ENCODE data around the gene SF3B4. TPM values are rescaled to one million over a fixed set of nuclear protein-coding genes. Genes with fewer than 3 reads are reported as not detected.
"Not testable (repeated sequence)": the region's sequence is repeated elsewhere in the genome, so short reads cannot be mapped to it uniquely, and the experiment has no call there.

SF3B4 gene
- total RNA-seq, 1 donor from 2014 or later = 74.0 TPM

DNA sequence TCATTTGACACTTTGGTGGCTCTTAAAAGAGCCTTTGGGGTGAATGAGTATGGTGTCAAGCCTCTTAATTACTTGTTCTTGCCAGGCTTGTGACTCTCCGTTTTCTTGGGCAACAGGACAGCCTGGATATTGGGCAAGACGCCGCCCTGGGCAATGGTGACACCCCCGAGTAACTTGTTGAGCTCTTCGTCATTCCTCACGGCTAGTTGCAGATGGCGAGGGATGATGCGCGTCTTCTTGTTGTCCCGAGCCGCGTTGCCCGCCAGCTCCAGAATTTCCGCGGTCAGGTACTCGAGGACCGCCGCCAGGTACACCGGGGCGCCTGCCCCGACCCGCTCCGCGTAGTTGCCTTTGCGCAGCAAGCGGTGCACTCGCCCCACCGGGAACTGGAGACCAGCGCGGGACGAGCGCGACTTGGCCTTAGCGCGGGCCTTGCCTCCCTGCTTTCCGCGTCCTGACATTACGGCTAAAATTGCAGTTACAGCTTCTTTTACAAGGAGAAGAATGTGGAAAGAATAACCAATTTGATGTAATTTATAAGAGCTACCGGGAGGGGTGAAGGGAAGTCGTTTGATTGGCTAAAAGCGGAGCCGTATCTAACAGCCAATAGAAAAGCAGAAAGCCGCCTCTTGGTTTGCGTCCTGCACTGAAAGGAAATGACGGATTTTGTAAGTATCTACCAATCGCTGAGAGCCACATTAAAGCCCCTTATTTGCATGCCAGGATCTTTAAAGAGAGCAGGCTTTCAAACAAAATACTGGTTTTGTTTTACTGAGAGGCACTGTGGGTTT lies 40.0 kb downstream of the SF3B4 start:
- Histone ChIP-seq H3K4me1 (ENCODE audit: insufficient read depth, low read length) (peaks cover 10% of the 10 kb centered on the region), H3K9ac (ENCODE audit: low read length) (peak overlapping the region; percentile 97), H3K4me2 (ENCODE audit: low read length) (peak overlapping the region; percentile 93), H2AFZ (ENCODE audit: low read depth, low read length) (peak overlapping the region; percentile 70), H3K36me3 (ENCODE audit: insufficient read depth, low read length) (no peaks in the 10 kb centered on the region), H3K79me2 (ENCODE audit: insufficient read depth, low read length) (peaks cover 17% of the 10 kb centered on the region), H4K20me1 (ENCODE audit: insufficient read depth, low read length) (peaks cover 16% of the 10 kb centered on the region), H3K27ac (ENCODE audit: low read depth, low read length) (peak overlapping the region; percentile 95), H3K9me3 (ENCODE audit: insufficient read depth, low read depth, low read length) (no peaks in the 10 kb centered on the region), H3K4me3 (ENCODE audit: insufficient read depth, low read depth, low read length) (peak overlapping the region; percentile 82), H3K27me3 (ENCODE audit: insufficient read depth, low read length) (no peaks in the 10 kb centered on the region)
- DNase-seq (ENCODE audit: low read depth) = peak; percentile 98
- Mint-ChIP-seq H3K27ac (ENCODE audit: unreplicated experiment) (no peak overlapping the region), H3K36me3 (ENCODE audit: low read depth, unreplicated experiment) (no peaks in the 10 kb centered on the region), H3K27me3 (ENCODE audit: low read depth, unreplicated experiment) (no peaks in the 10 kb centered on the region), H3K9me3 (ENCODE audit: unreplicated experiment) (no peaks in the 10 kb centered on the region), H3K4me1 (ENCODE audit: low read depth, unreplicated experiment) (peaks cover 2% of the 10 kb centered on the region), H3K4me3 (ENCODE audit: unreplicated experiment) (no peak overlapping the region)
- FAIRE-seq = no peak
- no peak for TF ChIP-seq EZH2 (IDR thresholded peaks at IDR 0.05; ENCODE audit: insufficient read depth, low read length)
- TF ChIP-seq, protein P1, sequence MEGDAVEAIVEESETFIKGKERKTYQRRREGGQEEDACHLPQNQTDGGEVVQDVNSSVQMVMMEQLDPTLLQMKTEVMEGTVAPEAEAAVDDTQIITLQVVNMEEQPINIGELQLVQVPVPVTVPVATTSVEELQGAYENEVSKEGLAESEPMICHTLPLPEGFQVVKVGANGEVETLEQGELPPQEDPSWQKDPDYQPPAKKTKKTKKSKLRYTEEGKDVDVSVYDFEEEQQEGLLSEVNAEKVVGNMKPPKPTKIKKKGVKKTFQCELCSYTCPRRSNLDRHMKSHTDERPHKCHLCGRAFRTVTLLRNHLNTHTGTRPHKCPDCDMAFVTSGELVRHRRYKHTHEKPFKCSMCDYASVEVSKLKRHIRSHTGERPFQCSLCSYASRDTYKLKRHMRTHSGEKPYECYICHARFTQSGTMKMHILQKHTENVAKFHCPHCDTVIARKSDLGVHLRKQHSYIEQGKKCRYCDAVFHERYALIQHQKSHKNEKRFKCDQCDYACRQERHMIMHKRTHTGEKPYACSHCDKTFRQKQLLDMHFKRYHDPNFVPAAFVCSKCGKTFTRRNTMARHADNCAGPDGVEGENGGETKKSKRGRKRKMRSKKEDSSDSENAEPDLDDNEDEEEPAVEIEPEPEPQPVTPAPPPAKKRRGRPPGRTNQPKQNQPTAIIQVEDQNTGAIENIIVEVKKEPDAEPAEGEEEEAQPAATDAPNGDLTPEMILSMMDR (IDR thresholded peaks at IDR 0.05; ENCODE audit: insufficient read depth, low read depth, low read length) = no peak

DNA sequence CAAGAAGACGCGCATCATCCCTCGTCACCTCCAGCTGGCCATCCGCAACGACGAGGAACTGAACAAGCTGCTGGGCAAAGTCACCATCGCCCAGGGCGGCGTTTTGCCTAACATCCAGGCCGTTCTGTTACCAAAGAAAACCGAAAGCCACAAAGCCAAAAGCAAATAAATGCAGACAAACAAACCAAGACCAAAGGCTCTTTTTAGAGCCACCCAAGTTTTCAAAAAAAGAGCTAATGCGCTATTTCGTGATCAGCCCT lies 40.5 kb downstream of the SF3B4 start:
- H3K9me3 Mint-ChIP-seq (ENCODE audit: unreplicated experiment); FAIRE-seq; H3K36me3 Mint-ChIP-seq (ENCODE audit: low read depth, unreplicated experiment); H3K36me3 ChIP-seq (ENCODE audit: insufficient read depth, low read length); H3K4me3 Mint-ChIP-seq (ENCODE audit: unreplicated experiment); H3K4me1 Mint-ChIP-seq (ENCODE audit: low read depth, unreplicated experiment); H3K9me3 ChIP-seq (ENCODE audit: insufficient read depth, low read depth, low read length); H3K27me3 ChIP-seq (ENCODE audit: insufficient read depth, low read length); DNase-seq (ENCODE audit: low read depth); H3K27me3 Mint-ChIP-seq (ENCODE audit: low read depth, unreplicated experiment); H2AFZ ChIP-seq (ENCODE audit: low read depth, low read length); H3K27ac Mint-ChIP-seq (ENCODE audit: unreplicated experiment): not testable (repeated sequence)
- Histone ChIP-seq H3K4me1 (ENCODE audit: insufficient read depth, low read length) (peaks cover 10% of the 10 kb centered on the region), H3K9ac (ENCODE audit: low read length) (peak overlapping the region; percentile 97), H3K79me2 (ENCODE audit: insufficient read depth, low read length) (peaks cover 17% of the 10 kb centered on the region), H3K4me2 (ENCODE audit: low read length) (peak overlapping the region; percentile 93), H4K20me1 (ENCODE audit: insufficient read depth, low read length) (peaks cover 16% of the 10 kb centered on the region), H3K4me3 (ENCODE audit: insufficient read depth, low read depth, low read length) (peak overlapping the region; percentile 82), H3K27ac (ENCODE audit: low read depth, low read length) (peak overlapping the region; percentile 95)

DNA sequence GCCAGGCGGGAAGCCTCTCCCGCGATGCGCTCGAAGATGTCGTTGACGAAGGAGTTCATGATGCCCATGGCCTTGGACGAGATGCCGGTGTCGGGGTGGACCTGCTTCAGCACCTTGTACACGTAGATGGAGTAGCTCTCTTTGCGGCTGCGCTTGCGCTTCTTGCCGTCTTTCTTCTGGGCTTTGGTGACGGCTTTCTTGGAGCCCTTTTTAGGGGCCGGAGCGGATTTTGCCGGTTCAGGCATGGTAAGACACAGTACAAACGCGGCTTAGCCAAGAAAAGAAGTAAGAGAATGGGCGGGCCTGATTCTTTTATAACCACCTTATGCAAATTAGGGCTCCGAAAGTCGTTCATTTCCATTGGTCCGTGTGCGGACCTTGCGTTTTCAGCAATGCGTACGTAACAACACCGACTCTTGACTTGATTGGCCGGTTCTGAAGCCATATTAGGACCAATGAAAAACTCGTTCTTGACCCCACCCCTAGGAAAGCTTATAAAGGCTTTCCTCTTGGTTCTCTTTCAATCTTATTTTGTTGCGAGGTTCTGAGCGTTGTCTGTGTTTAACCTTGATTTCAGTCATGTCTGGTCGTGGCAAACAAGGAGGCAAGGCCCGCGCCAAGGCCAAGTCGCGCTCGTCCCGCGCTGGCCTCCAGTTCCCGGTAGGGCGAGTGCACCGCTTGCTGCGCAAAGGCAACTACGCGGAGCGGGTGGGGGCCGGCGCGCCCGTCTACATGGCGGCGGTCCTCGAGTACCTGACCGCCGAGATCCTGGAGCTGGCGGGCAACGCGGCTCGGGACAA lies 41.0 kb downstream of the SF3B4 start:
- no peak overlapping the region for H2AFZ ChIP-seq (ENCODE audit: low read depth, low read length)
- H3K4me1 ChIP-seq (ENCODE audit: insufficient read depth, low read length) = peaks cover 10% of the 10 kb centered on the region
- FAIRE-seq (peak; percentile 29), DNase-seq (ENCODE audit: low read depth) (peak; percentile 98)
- Mint-ChIP-seq H3K27me3 (ENCODE audit: low read depth, unreplicated experiment) (no peaks in the 10 kb centered on the region), H3K36me3 (ENCODE audit: low read depth, unreplicated experiment) (peaks cover 1% of the 10 kb centered on the region), H3K9me3 (ENCODE audit: unreplicated experiment) (no peaks in the 10 kb centered on the region), H3K27ac (ENCODE audit: unreplicated experiment) (no peak overlapping the region), H3K4me1 (ENCODE audit: low read depth, unreplicated experiment) (peaks cover 2% of the 10 kb centered on the region), H3K4me3 (ENCODE audit: unreplicated experiment) (no peak overlapping the region)
- peak overlapping the region; percentile 95 for H3K27ac ChIP-seq (ENCODE audit: low read depth, low read length)
- no peaks in the 10 kb centered on the region for H3K36me3 ChIP-seq (ENCODE audit: insufficient read depth, low read length)
- H3K4me3 ChIP-seq (ENCODE audit: insufficient read depth, low read depth, low read length) = peak overlapping the region; percentile 88
- no peaks in the 10 kb centered on the region for H3K27me3 ChIP-seq (ENCODE audit: insufficient read depth, low read length)
- H4K20me1 ChIP-seq (ENCODE audit: insufficient read depth, low read length) = peaks cover 16% of the 10 kb centered on the region
- peak overlapping the region; percentile 93 for H3K4me2 ChIP-seq (ENCODE audit: low read length)
- no peaks in the 10 kb centered on the region for H3K9me3 ChIP-seq (ENCODE audit: insufficient read depth, low read depth, low read length)
- peak overlapping the region; percentile 97 for H3K9ac ChIP-seq (ENCODE audit: low read length)
- TF ChIP-seq EZH2 (IDR thresholded peaks at IDR 0.05; ENCODE audit: insufficient read depth, low read length) = no peak
- TF ChIP-seq, protein P1 (IDR thresholded peaks at IDR 0.05; ENCODE audit: insufficient read depth, low read depth, low read length) = no peak
- peaks cover 17% of the 10 kb centered on the region for H3K79me2 ChIP-seq (ENCODE audit: insufficient read depth, low read length)

DNA sequence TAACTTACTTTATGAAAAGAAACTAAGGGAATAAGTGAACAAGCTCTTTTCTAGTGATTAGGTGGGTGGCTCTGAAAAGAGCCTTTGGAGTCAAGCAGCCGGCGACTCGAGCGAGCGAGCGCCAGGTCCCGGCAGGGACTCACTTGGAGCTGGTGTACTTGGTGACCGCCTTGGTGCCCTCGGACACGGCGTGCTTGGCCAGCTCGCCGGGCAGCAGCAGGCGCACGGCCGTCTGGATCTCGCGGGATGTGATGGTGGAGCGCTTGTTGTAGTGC lies 41.5 kb downstream of the SF3B4 start:
- H3K9me3 Mint-ChIP-seq (ENCODE audit: unreplicated experiment); H3K9me3 ChIP-seq (ENCODE audit: insufficient read depth, low read depth, low read length); H3K36me3 ChIP-seq (ENCODE audit: insufficient read depth, low read length); H3K36me3 Mint-ChIP-seq (ENCODE audit: low read depth, unreplicated experiment); H3K27ac Mint-ChIP-seq (ENCODE audit: unreplicated experiment); H3K27me3 Mint-ChIP-seq (ENCODE audit: low read depth, unreplicated experiment); H3K4me1 Mint-ChIP-seq (ENCODE audit: low read depth, unreplicated experiment); FAIRE-seq; H2AFZ ChIP-seq (ENCODE audit: low read depth, low read length); H3K4me3 Mint-ChIP-seq (ENCODE audit: unreplicated experiment); H3K27me3 ChIP-seq (ENCODE audit: insufficient read depth, low read length): not testable (repeated sequence)
- peak overlapping the region; percentile 95 for H3K27ac ChIP-seq (ENCODE audit: low read depth, low read length)
- peak overlapping the region; percentile 93 for H3K4me2 ChIP-seq (ENCODE audit: low read length)
- H4K20me1 ChIP-seq (ENCODE audit: insufficient read depth, low read length) = peaks cover 16% of the 10 kb centered on the region
- H3K4me1 ChIP-seq (ENCODE audit: insufficient read depth, low read length) = peaks cover 10% of the 10 kb centered on the region
- peaks cover 17% of the 10 kb centered on the region for H3K79me2 ChIP-seq (ENCODE audit: insufficient read depth, low read length)
- peak overlapping the region; percentile 88 for H3K4me3 ChIP-seq (ENCODE audit: insufficient read depth, low read depth, low read length)
- peak overlapping the region; percentile 97 for H3K9ac ChIP-seq (ENCODE audit: low read length)
- DNase-seq (ENCODE audit: low read depth) = peak; percentile 12

All from astrocyte (in vitro differentiated cells and primary cell).